ENCODE data around the gene SLC24A4.

- no peak for TF ChIP-seq POLR2A (IDR thresholded peaks at IDR 0.05; ENCODE audit: low read depth, low read length)
- no peak for TF ChIP-seq POLR2AphosphoS5 (IDR thresholded peaks at IDR 0.05; ENCODE audit: low read depth, low read length)
- TF ChIP-seq TAF1 (IDR thresholded peaks at IDR 0.05; ENCODE audit: borderline replicate concordance, low read depth, low read length), result no peak
These were observed 123.8 kb downstream of the SLC24A4 start for GRCh38 chr14:92446771-92447170.

Data from GM12892 (cell line).